Activated CD8-positive, alpha-beta memory T cell treated with anti-CD3 and anti-CD28 coated beads, Interleukin-2, amount 10 ng/mL, durations not matched to agents 7 days and 5 days (primary cell): Measurements from ENCODE around the gene NFE2L1. TPM values are rescaled to one million over a fixed set of nuclear protein-coding genes. Genes with fewer than 3 reads are reported as not detected.

Experiments used
- ATAC-seq: fragments of 150-1000 bp; cut with Tn5 transposase; one replicate; pipeline ENCODE4 v1.10.0; 2021; ENCODE audit warnings: moderate library complexity
- CTCF ChIA-PET: fragments of 350-600 bp; sonication (Branson Sonifier 250); formaldehyde crosslinking; loops from one replicate; lab custom pipeline; 2021; ENCODE audit warnings: antibody characterized with exemption; lab: Charles Lee
- DNase-seq: peaks from one replicate; pipeline ENCODE4 v3.0.0-alpha.2; 2020
- H3K27ac Mint-ChIP-seq: one replicate; pipeline ENCODE4 v1.8.0; 2021; ENCODE audit warnings: mild to moderate bottlenecking, mixed read lengths
- H3K27me3 Mint-ChIP-seq: one replicate; pipeline ENCODE4 v1.8.0; 2021; ENCODE audit warnings: mixed read lengths
- H3K36me3 Mint-ChIP-seq: one replicate; pipeline ENCODE4 v1.8.0; 2021; ENCODE audit warnings: mild to moderate bottlenecking, mixed read lengths
- H3K4me1 Mint-ChIP-seq: one replicate; pipeline ENCODE4 v1.8.0; 2021; ENCODE audit warnings: mixed read lengths
- H3K4me3 Mint-ChIP-seq: one replicate; pipeline ENCODE4 v1.8.0; 2021; ENCODE audit warnings: mild to moderate bottlenecking, moderate library complexity, mixed read lengths
- H3K9me3 Mint-ChIP-seq: one replicate; pipeline ENCODE4 v1.8.0; 2022; ENCODE audit warnings: low read depth, mixed read lengths
- total RNA-seq, 2 experiments: library from RNA; stranded (reverse); gene quantifications; one replicate each; pipeline ENCODE4 v1.2.3, GENCODE V29; 2021

The NFE2L1 gene
- total RNA-seq, 2 experiments from 2014 or later, result 56.1 to 80.8 TPM

DNA sequence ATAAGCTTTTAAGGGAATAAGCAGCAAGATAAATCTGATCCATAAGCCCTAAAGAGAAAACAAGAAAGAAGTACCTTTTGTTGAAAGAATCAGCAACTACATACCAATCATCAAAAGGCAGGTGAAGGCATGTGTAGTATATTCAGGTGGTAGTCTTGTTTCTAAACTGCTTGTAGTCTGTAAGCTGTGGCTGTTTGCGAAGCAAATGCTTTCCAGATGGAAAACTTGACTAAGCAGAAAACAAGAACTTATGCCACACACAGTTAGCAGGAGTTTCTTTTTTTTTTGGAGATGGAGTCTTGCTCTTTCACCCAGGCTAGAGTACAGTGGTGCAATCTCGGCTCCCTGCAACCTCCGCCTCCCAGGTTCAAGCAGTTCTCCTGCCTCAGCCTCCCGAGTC, 47.5 kb downstream of the NFE2L1 start:
- Mint-ChIP-seq H3K36me3 (peaks cover 5% of the 10 kb centered on the region), H3K4me1 (peaks cover 24% of the 10 kb centered on the region), H3K9me3 (no peaks in the 10 kb centered on the region), H3K27me3 (no peaks in the 10 kb centered on the region), H3K27ac (no peak overlapping the region), H3K4me3 (no peak overlapping the region)
- CTCF ChIA-PET, result interaction anchor here (0.9 to 10.5 kb wide), 5 partner anchors 12 to 498 kb away, joined by 3 to 69 read pairs (median 4); partner anchors contain the start of genes HOXB5 and SNX11
- DNase-seq (no peak), ATAC-seq (no peak)

DNA sequence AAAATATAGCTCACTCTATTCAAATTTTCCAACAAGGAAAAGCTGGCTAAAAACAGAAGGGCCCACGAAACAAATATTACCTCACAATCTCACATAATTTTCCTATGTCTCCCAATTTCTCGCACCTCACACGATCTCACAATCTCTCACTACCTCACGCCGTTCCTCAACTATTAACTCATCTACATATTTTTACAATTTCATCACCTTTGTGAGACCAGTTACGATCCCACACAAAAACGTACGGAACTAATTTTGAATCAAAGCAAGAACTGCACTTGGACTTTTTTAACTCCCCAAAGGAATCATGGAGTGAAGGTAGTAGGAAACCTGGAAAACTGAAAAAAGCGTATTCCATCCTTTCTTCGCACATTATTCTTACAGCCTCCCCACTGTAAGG, 52.0 kb downstream of the NFE2L1 start:
- H3K4me3 Mint-ChIP-seq, result peak overlapping the region; percentile 91
- no peaks in the 10 kb centered on the region for H3K27me3 Mint-ChIP-seq
- H3K27ac Mint-ChIP-seq, result no peak overlapping the region
- CTCF ChIA-PET, result interaction anchor here (1.2 to 10.5 kb wide), 8 partner anchors 8 to 75 kb away, joined by 3 to 69 read pairs (median 10); partner anchors contain the start of genes NFE2L1 and SNX11
- DNase-seq (no peak), ATAC-seq (no peak)
- H3K9me3 Mint-ChIP-seq, result no peaks in the 10 kb centered on the region
- H3K4me1 Mint-ChIP-seq, result peaks cover 54% of the 10 kb centered on the region
- H3K36me3 Mint-ChIP-seq, result peaks cover 12% of the 10 kb centered on the region

DNA sequence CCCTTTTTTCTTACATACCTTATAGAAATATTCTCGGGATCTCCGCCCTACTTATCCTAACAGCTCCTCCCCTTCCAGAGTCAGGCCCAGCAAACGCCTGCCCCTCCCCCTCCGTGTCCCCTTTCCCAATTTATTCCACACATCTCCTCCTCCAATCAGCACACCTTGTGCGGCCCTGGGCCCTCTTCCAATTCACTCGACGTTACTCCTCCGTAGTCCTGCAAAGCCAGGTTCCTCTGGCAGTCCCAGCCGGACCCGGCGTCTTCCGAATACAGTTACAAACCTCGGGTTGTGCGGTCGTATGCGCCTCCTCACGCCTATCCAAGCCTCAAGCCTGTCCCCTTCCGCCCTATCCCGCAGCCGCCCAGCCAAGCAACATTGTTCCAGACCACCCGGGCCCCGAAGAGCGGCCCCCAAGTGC, 52.4 kb downstream of the NFE2L1 start:
- Mint-ChIP-seq H3K27me3 (no peaks in the 10 kb centered on the region), H3K36me3 (peaks cover 12% of the 10 kb centered on the region), H3K27ac (peak overlapping the region; percentile 88), H3K9me3 (no peaks in the 10 kb centered on the region), H3K4me3 (peak overlapping the region; percentile 91), H3K4me1 (peaks cover 52% of the 10 kb centered on the region)
- CTCF ChIA-PET, result interaction anchor here (1.0 to 10.5 kb wide), 9 partner anchors 12 to 75 kb away, joined by 3 to 69 read pairs (median 7); partner anchors contain the start of gene NFE2L1
- DNase-seq, result no peak
- ATAC-seq, result no peak

DNA sequence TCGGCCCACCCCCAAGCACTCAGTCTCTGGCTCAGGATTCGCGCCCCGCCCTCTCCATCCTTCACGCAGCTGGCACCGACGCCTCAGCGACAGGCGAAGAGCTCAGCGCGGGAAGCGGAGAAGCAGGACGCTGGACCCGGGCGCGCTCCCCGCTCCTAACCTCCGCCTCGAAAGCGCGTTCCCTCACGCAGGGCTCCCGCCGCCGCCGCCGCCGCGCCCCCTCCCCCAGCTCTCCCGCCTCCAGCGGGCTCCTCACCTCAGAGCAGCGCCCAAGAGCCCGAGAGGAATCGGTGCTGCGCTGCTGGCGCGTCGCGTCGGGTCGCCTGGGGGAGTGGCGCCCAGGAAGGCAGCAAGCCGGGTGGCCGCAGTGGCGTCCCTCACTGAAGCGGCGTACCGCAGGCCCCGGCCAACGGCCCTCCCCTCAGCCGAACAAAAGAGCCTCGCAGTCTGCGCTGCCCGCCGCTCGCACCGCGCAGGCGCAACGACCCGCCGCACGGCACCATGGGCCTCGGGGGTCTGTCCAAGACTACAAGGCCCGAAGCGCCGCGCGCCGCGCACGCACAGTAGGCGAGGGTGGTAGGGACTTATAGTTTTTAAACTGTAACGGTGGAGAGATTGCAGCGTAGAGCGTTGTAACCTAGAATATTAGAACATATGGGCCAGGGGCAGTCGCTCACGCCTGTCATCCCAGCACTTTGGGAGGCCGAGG, 53.0 kb downstream of the NFE2L1 start, which contains the start of gene CBX1:
CBX1 (minus strand) TSS at position 467 of the 709 bp plus-strand sequence. CDS start 24,474 bp downstream, outside the sequence.
- Mint-ChIP-seq H3K9me3 (no peaks in the 10 kb centered on the region), H3K4me3 (peak within 1 kb of the TSS; percentile 91), H3K4me1 (peaks cover 49% of the 10 kb centered on the region), H3K27ac (peak within 1 kb of the TSS; percentile 88), H3K36me3 (peaks cover 11% of the 10 kb centered on the region), H3K27me3 (no peaks in the 10 kb centered on the region)
- DNase-seq (peak; percentile 97), ATAC-seq (peak; percentile 97)
- CTCF ChIA-PET, result interaction anchor here (1.0 to 10.5 kb wide), 7 partner anchors 11 to 76 kb away, joined by 3 to 69 read pairs (median 9); partner anchors contain the start of gene NFE2L1

DNA sequence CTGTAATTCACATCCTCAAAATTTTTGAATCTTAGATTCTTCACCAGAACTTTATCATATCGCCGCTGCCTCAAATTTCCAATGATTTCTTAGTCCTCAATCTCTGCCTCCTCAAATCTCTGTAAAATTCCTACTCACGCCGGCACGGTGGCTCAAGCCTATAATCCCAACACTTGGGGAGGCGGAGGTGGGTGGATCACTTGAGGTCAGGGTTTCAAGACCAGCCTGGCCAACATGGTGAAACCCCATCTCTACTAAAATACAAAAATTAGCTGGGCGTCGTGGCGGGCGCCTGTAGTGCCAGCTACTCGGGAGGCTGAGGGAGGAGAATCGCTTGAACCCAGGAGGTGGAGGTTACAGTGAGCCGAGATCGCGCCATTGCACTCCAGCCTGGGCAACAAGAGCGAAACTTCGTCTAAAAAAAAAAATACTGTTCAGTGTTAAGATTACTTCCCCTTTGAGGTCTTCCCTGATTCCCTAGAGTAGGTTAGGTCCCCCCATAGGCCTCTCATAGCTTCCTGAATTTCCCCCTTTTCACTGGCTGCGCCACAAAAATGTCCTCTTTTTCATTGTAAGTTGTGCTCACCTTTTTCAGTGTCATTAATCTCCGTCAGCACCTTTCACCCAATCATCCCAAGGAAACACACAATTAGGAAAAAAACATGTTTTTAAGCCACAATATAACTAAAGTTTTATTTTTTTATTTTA, 54.0 kb downstream of the NFE2L1 start:
- no peaks in the 10 kb centered on the region for H3K9me3 Mint-ChIP-seq
- H3K4me1 Mint-ChIP-seq, result peaks cover 49% of the 10 kb centered on the region
- peaks cover 11% of the 10 kb centered on the region for H3K36me3 Mint-ChIP-seq
- peak overlapping the region; percentile 91 for H3K4me3 Mint-ChIP-seq
- H3K27me3 Mint-ChIP-seq, result no peaks in the 10 kb centered on the region
- ATAC-seq (no peak), DNase-seq (no peak)
- H3K27ac Mint-ChIP-seq, result peak overlapping the region; percentile 88
- CTCF ChIA-PET, result interaction anchor here (1.1 to 10.5 kb wide), 5 partner anchors 9 to 54 kb away, joined by 3 to 69 read pairs (median 7); partner anchors contain the start of gene NFE2L1

DNA sequence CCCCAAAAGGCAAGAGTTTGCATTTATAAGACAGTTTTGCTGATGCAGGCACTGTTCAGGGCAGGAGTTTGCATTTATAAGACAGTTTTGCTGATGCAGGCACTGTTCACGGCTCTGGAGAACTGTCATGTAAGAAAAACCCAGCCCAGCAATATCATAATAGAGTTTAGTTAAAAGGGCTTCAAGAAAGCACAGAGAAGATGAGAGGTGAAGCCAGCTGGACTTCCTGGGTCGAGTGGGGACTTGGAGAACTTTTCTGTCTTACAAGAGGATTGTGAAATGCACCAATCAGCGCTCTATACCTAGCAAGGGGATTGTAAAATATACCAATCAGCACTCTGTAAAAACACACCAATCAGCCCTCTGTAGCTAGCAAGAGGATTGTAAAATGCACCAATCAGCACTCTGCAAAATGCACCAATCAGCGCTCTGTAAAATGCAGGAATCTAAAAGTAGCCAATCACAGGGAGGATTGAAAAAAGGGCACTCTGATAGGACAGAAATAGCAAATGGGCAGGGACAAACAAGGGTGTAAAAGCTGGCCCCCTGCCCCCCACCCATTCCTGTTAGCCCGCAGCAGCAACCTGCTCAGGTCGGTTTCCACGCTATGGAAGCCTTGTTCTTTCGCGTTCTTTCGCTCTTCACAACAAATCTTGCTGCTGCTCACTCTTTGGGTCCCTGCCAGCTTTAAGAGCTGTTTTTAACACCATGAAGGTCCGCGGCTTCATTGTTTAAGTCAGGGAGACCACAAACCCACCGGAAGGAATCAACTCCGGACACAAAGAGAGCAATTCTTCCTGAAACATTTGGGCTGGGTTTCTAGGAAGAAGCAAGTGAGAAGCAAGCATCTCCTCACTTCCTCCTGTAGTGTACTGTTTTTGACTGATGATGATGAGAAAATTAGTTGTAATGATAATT, 54.9 kb downstream of the NFE2L1 start:
- peak; percentile 64 for DNase-seq
- Mint-ChIP-seq H3K27me3 (no peaks in the 10 kb centered on the region), H3K4me1 (peaks cover 50% of the 10 kb centered on the region), H3K9me3 (no peaks in the 10 kb centered on the region), H3K36me3 (peaks cover 13% of the 10 kb centered on the region), H3K27ac (peak overlapping the region; percentile 80), H3K4me3 (peak overlapping the region; percentile 36)
- CTCF ChIA-PET, result interaction anchor here (1.1 to 10.5 kb wide), 5 partner anchors 9 to 55 kb away, joined by 3 to 69 read pairs (median 3); partner anchors contain the start of gene NFE2L1
- ATAC-seq, result no peak

DNA sequence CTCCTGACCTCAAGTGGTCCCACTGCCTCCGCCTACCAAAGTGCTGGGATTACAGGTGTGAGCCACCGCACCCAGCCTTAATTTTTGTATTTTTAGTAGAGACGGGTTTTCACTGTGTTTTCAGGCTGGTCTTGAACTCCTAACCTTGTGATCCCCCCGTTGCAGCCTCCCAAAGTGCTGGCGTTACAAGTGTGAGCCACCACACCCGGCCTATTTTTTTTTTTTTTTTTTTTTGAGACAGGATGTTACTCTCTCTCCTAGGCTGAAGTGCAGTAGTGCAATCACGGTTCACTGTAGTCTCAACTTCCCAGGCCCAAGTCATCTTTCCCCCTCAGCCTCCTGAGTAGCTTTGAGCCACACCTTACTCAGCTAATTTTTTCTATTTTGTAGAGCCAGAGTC, 56.3 kb downstream of the NFE2L1 start:
- peak overlapping the region; percentile 9 for H3K27ac Mint-ChIP-seq
- peaks cover 58% of the 10 kb centered on the region for H3K4me1 Mint-ChIP-seq
- no peaks in the 10 kb centered on the region for H3K9me3 Mint-ChIP-seq
- ATAC-seq (no peak), DNase-seq (no peak)
- no peaks in the 10 kb centered on the region for H3K27me3 Mint-ChIP-seq
- no peak overlapping the region for H3K4me3 Mint-ChIP-seq
- CTCF ChIA-PET, result interaction anchor here (1.4 to 10.5 kb wide), 3 partner anchors 24 to 78 kb away, joined by 3 to 69 read pairs (median 29); no protein-coding TSS in a partner anchor
- peaks cover 13% of the 10 kb centered on the region for H3K36me3 Mint-ChIP-seq

DNA sequence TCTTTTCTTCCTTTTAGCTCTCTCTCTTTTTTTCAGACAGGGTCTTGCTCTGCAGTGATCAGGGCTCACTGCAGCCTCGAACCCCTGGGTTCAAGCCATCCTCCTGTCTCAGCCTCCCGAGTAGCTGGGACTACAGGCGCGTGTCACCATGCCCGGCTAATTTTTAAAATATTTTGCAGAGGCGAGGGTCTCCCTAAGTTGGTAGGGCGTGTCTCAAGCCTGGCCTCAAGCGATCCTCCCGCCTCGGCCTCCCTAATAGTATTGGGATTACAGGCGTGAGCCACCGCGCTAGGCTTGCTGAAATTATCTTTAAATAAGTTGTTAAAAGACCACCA, 58.6 kb downstream of the NFE2L1 start:
- peak overlapping the region; percentile 96 for H3K4me3 Mint-ChIP-seq
- no peak for DNase-seq
- ATAC-seq, result no peak
- CTCF ChIA-PET, result interaction anchor here (0.8 to 5.2 kb wide), 11 partner anchors 9 to 506 kb away, joined by 3 to 29 read pairs (median 5); partner anchors contain the start of gene HOXB5
- peaks cover 61% of the 10 kb centered on the region for H3K4me1 Mint-ChIP-seq
- H3K27ac Mint-ChIP-seq, result peak overlapping the region; percentile 93
- H3K36me3 Mint-ChIP-seq, result peaks cover 15% of the 10 kb centered on the region
- no peaks in the 10 kb centered on the region for H3K9me3 Mint-ChIP-seq
- no peaks in the 10 kb centered on the region for H3K27me3 Mint-ChIP-seq

DNA sequence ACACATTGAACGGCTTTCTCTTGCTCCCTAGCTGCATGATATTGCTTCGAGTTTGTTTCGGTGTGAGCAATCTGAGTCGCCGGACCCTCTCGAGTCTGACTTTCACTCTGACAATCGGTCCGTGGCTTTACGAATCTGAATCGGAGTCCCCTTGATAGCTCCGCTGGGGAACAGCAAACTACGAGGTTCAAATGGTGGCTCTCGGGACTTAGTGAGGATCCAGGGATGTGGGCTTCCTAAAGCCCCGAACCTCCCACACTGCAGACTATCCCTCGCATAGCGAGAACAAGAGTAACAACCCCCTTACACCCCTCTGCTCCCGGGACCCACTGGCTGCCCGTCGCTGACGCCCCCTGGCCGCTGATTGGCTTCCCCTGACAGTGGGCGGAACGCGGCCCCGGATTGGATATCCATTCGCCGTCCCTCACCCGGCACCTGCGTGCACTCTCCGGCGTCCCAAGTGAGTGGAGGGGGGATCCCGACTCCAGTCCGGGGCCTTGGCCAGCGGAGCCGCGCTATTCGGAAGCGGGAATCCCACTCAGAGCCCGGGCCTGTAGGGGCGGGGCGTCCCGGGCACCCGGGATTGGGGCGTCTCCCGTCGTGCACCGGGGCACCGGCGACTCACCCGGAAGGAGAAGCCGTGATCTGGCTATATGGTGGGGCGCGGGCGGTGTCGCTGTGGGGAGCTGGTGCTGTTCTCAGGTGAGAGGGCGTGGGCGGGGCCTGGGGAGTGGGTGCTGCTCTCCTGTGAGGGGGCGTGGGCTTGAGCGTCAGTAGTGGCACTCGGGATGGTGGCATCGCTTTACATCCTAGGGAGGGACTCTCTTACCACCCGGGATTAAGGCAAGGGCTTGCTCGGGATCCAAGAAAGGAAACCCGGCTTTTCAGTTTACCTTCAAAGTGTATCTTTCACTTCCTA, 59.2 kb downstream of the NFE2L1 start, which contains the start of gene SNX11:
SNX11 (plus strand) TSS at position 630 of the 919 bp plus-strand sequence. CDS start 4,278 bp downstream, outside the sequence.
- peaks cover 19% of the 10 kb centered on the region for H3K36me3 Mint-ChIP-seq
- peak within 1 kb of the TSS; percentile 93 for H3K27ac Mint-ChIP-seq
- peak; percentile 95 for ATAC-seq
- peak within 1 kb of the TSS; percentile 96 for H3K4me3 Mint-ChIP-seq
- CTCF ChIA-PET, result interaction anchor here (0.9 to 5.2 kb wide), 15 partner anchors 8 to 617 kb away, joined by 3 to 29 read pairs (median 4); partner anchors contain the start of gene HOXB5
- DNase-seq, result peak; percentile 96
- no peaks in the 10 kb centered on the region for H3K9me3 Mint-ChIP-seq
- peaks cover 64% of the 10 kb centered on the region for H3K4me1 Mint-ChIP-seq
- no peaks in the 10 kb centered on the region for H3K27me3 Mint-ChIP-seq

DNA sequence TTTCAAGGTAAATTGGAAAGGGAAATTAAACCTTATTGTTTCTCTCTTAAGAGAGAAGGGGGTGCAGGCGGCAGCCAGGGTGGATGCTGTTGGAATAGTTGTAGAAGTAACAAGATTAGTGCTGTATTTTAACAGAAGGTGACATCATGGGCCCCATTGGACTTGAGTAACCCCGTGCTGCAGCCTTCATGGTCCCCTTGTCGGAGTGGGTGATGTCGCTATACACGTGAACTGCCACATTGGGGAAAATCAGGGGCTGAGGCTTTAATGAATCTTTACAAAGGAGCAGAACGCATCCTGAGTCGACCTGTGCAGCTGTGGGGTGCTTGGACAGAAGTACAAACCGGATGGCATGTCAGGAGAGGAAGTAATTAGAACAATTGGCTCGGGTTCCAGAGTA, 62.6 kb downstream of the NFE2L1 start:
- Mint-ChIP-seq H3K4me3 (no peak overlapping the region), H3K27ac (peak overlapping the region; percentile 40), H3K4me1 (peaks cover 56% of the 10 kb centered on the region), H3K27me3 (no peaks in the 10 kb centered on the region), H3K36me3 (peaks cover 21% of the 10 kb centered on the region), H3K9me3 (no peaks in the 10 kb centered on the region)
- CTCF ChIA-PET, result interaction anchor here (1.1 to 3.9 kb wide), 6 partner anchors 11 to 482 kb away, joined by 4 to 28 read pairs (median 6); partner anchors contain the start of genes CBX1 and HOXB5
- DNase-seq (no peak), ATAC-seq (no peak)
